ENCODE results near the gene SLC6A2. TPM values are rescaled to one million over a fixed set of nuclear protein-coding genes. Genes with fewer than 3 reads are reported as not detected.

The SLC6A2 gene
- total and polyA plus RNA-seq, 12 donors = 0.26 to 32.8 (median 8.6) TPM

DNA sequence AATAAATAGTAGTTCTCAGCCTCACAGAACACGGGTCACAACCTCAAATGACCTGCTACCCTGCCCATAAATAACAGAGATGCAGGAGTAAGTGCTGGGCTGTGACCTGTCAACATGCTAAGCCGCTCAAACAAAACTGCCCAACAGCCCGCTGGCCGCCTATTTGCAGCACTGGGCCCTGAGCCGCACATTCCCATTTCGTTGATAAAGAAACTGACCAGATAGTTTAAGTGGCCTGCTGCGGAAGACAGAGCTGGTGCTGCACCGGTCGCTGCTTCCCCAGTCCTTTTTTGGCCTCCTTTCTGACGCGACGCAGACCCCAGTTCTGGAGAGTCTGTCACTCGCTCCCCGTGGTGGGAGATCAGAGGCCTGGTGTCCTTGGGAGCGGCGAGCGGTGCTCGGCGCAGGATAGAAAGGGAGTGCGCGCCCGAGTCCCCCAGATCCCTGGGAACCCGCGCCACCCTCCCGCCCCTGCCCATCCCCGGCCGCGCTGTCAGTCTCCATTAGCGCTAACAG, 349 bp upstream of the SLC6A2 start:
- Histone ChIP-seq H3K36me3 (replicated peaks in 1 of 2) (no peaks in the 10 kb centered on the region), H3K4me1 (replicated peaks in 1 of 2) (peaks cover 0 to 2% of the 10 kb centered on the region in 2 donors), H3K27me3 (peaks cover 33% of the 10 kb centered on the region), H3K9me3 (replicated peaks in 1 of 3) (no peaks in the 10 kb centered on the region), H3K4me3 (peak overlapping the region in 1 of 4 donors; percentile 36), H3K27ac (no peak overlapping the region)
- intact Hi-C loops (cut with DNase I) = no loop called here
- DNase-seq = peak in 1 of 7 donors; percentile 51
- TF ChIP-seq CTCF (IDR thresholded peaks at IDR 0.05) = no peak
- no peak for TF ChIP-seq POLR2A (IDR thresholded peaks at IDR 0.05)
- WGBS, 4 donors = 5 to 22% (median 10%) methylated on average over 8 to 29 of the region's 29 CpGs

DNA sequence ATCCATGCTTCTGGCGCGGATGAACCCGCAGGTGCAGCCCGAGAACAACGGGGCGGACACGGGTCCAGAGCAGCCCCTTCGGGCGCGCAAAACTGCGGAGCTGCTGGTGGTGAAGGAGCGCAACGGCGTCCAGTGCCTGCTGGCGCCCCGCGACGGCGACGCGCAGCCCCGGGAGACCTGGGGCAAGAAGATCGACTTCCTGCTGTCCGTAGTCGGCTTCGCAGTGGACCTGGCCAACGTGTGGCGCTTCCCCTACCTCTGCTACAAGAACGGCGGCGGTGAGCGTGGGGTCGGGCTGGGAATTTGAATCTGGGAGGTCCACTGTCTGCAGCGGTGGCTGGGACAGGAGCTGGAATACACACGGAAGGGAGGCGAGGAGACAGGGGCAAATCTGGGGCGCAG, 904 bp downstream of the SLC6A2 start:
- H3K4me3 ChIP-seq = peak overlapping the region in 1 of 4 donors; percentile 36
- no peak overlapping the region for H3K27ac ChIP-seq
- 6 to 13% (median 7%) methylated on average over 11 to 37 of the region's 37 CpGs for WGBS, 4 donors
- peaks cover 33% of the 10 kb centered on the region for H3K27me3 ChIP-seq
- H3K9me3 ChIP-seq (replicated peaks in 1 of 3) = no peaks in the 10 kb centered on the region
- DNase-seq = no peak
- no peaks in the 10 kb centered on the region for H3K36me3 ChIP-seq (replicated peaks in 1 of 2)
- intact Hi-C loops (cut with DNase I) = no loop called here
- H3K4me1 ChIP-seq (replicated peaks in 1 of 2) = peaks cover 0 to 2% of the 10 kb centered on the region in 2 donors
- TF ChIP-seq CTCF (IDR thresholded peaks at IDR 0.05) = no peak
- TF ChIP-seq POLR2A (IDR thresholded peaks at IDR 0.05) = no peak

DNA sequence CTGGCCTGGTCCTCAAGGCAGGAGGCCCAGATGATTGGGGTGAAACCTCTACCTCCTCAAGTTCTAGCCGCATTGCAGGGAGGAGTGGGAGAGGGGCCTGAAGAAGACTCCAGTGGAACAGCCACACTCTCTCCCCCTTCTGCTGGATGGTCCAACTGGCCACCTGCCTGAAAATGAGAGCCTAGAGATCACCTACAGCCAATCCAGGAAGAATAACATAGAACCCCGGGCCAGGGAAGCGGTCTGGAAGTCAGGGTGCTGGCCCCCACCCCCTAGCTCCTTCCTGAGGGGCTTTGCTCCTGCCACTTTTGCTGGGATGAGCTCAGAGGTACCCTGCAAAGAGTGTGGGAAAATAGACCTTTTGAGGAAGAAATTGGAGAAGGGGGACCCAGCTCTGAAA, 1.8 kb downstream of the SLC6A2 start:
- Histone ChIP-seq H3K4me1 (replicated peaks in 1 of 2) (peaks cover 0 to 2% of the 10 kb centered on the region in 2 donors), H3K4me3 (no peak overlapping the region), H3K9me3 (replicated peaks in 1 of 3) (no peaks in the 10 kb centered on the region), H3K36me3 (replicated peaks in 1 of 2) (no peaks in the 10 kb centered on the region), H3K27ac (no peak overlapping the region), H3K27me3 (peaks cover 33% of the 10 kb centered on the region)
- TF ChIP-seq POLR2A (IDR thresholded peaks at IDR 0.05) = no peak
- no peak for TF ChIP-seq CTCF (IDR thresholded peaks at IDR 0.05)
- WGBS, 4 donors = 86 to 100% (median 89%) methylated on average over 2 to 3 of the region's 3 CpGs
- no peak for DNase-seq
- intact Hi-C loops (cut with DNase I) = no loop called here

DNA sequence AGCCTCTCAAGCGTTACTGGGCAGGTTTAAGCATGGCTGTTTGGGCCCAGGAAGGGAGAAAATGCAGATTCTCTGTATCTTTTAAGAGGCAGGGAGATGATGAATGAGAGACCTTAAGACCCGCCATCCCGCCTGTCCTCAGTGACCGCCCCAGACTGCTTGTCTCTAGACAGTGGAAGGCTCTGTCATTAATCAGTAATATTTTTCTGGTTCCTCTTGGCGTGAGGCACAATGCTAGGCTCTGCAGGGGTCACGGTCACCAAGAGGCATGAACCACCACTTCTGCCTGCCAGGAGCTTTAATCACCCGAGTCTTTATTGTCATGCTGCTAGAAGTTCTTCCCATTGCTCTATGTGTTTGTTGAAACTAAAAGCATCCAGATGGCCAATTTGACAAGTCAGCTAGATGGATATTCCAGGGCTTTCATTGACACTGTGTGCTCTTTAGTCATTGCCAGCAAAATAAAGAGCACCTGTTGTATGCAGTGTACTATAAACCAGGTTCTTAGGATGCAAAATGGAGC, 3.2 kb downstream of the SLC6A2 start:
- peak in 2 of 7 donors; percentile 16 to 47 for DNase-seq
- Histone ChIP-seq H3K27me3 (peaks cover 33% of the 10 kb centered on the region), H3K36me3 (replicated peaks in 1 of 2) (no peaks in the 10 kb centered on the region), H3K4me1 (replicated peaks in 1 of 2) (peaks cover 0 to 2% of the 10 kb centered on the region in 2 donors), H3K27ac (no peak overlapping the region), H3K4me3 (no peak overlapping the region), H3K9me3 (replicated peaks in 1 of 3) (no peaks in the 10 kb centered on the region)
- TF ChIP-seq POLR2A (IDR thresholded peaks at IDR 0.05) = no peak
- TF ChIP-seq CTCF (IDR thresholded peaks at IDR 0.05) = no peak
- intact Hi-C loops (cut with DNase I) = no loop called here
- 42 to 60% (median 52%) methylated on average over 6 to 7 of the region's 7 CpGs for WGBS, 4 donors

Measured in adrenal gland (tissue), 12 donors.